Neuron (in vitro differentiated cells): ENCODE results near the gene HOXA7.

Experiments
- H2AFZ ChIP-seq: one replicate; pipeline ENCODE4 v1.6.1; 2013; ENCODE audit warnings: low read depth, mild to moderate bottlenecking, inconsistent platforms, low read length, moderate library complexity
- H3K27me3 ChIP-seq: one replicate; pipeline ENCODE4 v1.6.1; 2013; ENCODE audit warnings: low read length; ENCODE audit not compliant: insufficient read depth
- H3K36me3 ChIP-seq: one replicate; pipeline ENCODE4 v1.6.1; 2013; ENCODE audit warnings: low read length; ENCODE audit not compliant: insufficient read depth
- H3K4me1 ChIP-seq: one replicate; pipeline ENCODE4 v1.6.1; 2013; ENCODE audit warnings: low read length; ENCODE audit not compliant: insufficient read depth
- H3K4me3 ChIP-seq: 2 replicates; pipeline ENCODE4 v1.5.1; 2013; ENCODE audit warnings: mild to moderate bottlenecking, low read length, moderate library complexity
- H3K9me3 ChIP-seq: one replicate; pipeline ENCODE4 v1.6.1; 2013; ENCODE audit warnings: low read length

HOXA7 gene

GRCh38 chr7:27189997-27190748 lies 33.7 kb upstream of the HOXA7 start:
- Histone ChIP-seq H3K27me3 (peaks cover 100% of the 10 kb centered on the region), H3K4me3 (no peak overlapping the region), H3K4me1 (no peaks in the 10 kb centered on the region), H3K9me3 (no peaks in the 10 kb centered on the region), H3K36me3 (no peaks in the 10 kb centered on the region), H2AFZ (no peak overlapping the region)

GRCh38 chr7:27189295-27189996 lies 33.0 kb upstream of the HOXA7 start:
- H3K4me3 ChIP-seq, result no peak overlapping the region
- no peak overlapping the region for H2AFZ ChIP-seq
- peaks cover 3% of the 10 kb centered on the region for H3K4me1 ChIP-seq
- peaks cover 100% of the 10 kb centered on the region for H3K27me3 ChIP-seq
- H3K9me3 ChIP-seq, result no peaks in the 10 kb centered on the region
- no peaks in the 10 kb centered on the region for H3K36me3 ChIP-seq

- Histone ChIP-seq H3K36me3 (no peaks in the 10 kb centered on the region), H3K9me3 (no peaks in the 10 kb centered on the region), H2AFZ (no peak overlapping the region), H3K27me3 (peaks cover 98% of the 10 kb centered on the region), H3K4me1 (peaks cover 3% of the 10 kb centered on the region), H3K4me3 (no peak overlapping the region)
These were observed 32.2 kb upstream of the HOXA7 start for GRCh38 chr7:27188386-27189294.

GRCh38 chr7:27187475-27188385 lies 31.3 kb upstream of the HOXA7 start:
- no peak overlapping the region for H3K4me3 ChIP-seq
- H2AFZ ChIP-seq, result no peak overlapping the region
- no peaks in the 10 kb centered on the region for H3K36me3 ChIP-seq
- H3K4me1 ChIP-seq, result peaks cover 3% of the 10 kb centered on the region
- peaks cover 98% of the 10 kb centered on the region for H3K27me3 ChIP-seq
- H3K9me3 ChIP-seq, result no peaks in the 10 kb centered on the region

- Histone ChIP-seq H3K9me3 (no peaks in the 10 kb centered on the region), H3K4me3 (no peak overlapping the region)
These were observed 30.4 kb upstream of the HOXA7 start for GRCh38 chr7:27186668-27187474.

GRCh38 chr7:27185854-27186667 lies 29.6 kb upstream of the HOXA7 start:
- peaks cover 3% of the 10 kb centered on the region for H3K4me1 ChIP-seq
- no peak overlapping the region for H3K4me3 ChIP-seq
- peaks cover 97% of the 10 kb centered on the region for H3K27me3 ChIP-seq
- no peaks in the 10 kb centered on the region for H3K9me3 ChIP-seq
- H2AFZ ChIP-seq, result no peak overlapping the region
- H3K36me3 ChIP-seq, result no peaks in the 10 kb centered on the region

More at GRCh38 chr7:27186668-27187474, 30.4 kb upstream of the HOXA7 start:
- Histone ChIP-seq H3K27me3 (peaks cover 98% of the 10 kb centered on the region), H3K36me3 (no peaks in the 10 kb centered on the region), H3K4me1 (peaks cover 3% of the 10 kb centered on the region), H2AFZ (no peak overlapping the region)

GRCh38 chr7:27185013-27185853 lies 28.8 kb upstream of the HOXA7 start, which contains the start of gene HOXA11:
Gene HOXA11, minus strand, starts transcription at chr7:27185232. Its CDS starts 88 bp downstream, at chr7:27185144.
- Histone ChIP-seq H3K4me3 (peak within 1 kb of the TSS; percentile 37), H3K4me1 (peaks cover 3% of the 10 kb centered on the region), H2AFZ (peak within 1 kb of the TSS; percentile 91), H3K36me3 (no peaks in the 10 kb centered on the region), H3K9me3 (no peaks in the 10 kb centered on the region), H3K27me3 (peaks cover 96% of the 10 kb centered on the region)

GRCh38 chr7:27184337-27185012 lies 28.0 kb upstream of the HOXA7 start:
- Histone ChIP-seq H3K4me3 (peak overlapping the region; percentile 37), H3K36me3 (no peaks in the 10 kb centered on the region), H3K4me1 (peaks cover 7% of the 10 kb centered on the region), H2AFZ (peak overlapping the region; percentile 91), H3K27me3 (peaks cover 96% of the 10 kb centered on the region), H3K9me3 (no peaks in the 10 kb centered on the region)

GRCh38 chr7:27183682-27184336 lies 27.3 kb upstream of the HOXA7 start:
- Histone ChIP-seq H3K9me3 (no peaks in the 10 kb centered on the region), H3K36me3 (no peaks in the 10 kb centered on the region), H3K27me3 (peaks cover 96% of the 10 kb centered on the region), H3K4me1 (peaks cover 9% of the 10 kb centered on the region), H3K4me3 (peak overlapping the region; percentile 37), H2AFZ (peak overlapping the region; percentile 91)
